GM12872 (cell line): ENCODE results near the gene WDR88.

Source experiments
- CTCF ChIP-seq: IDR thresholded peaks from 3 replicates; pipeline ENCODE4 v1.5.1; 2011; ENCODE audit warnings: low read depth, mild to moderate bottlenecking, low read length, moderate library complexity; ENCODE audit not compliant: insufficient read depth

Gene WDR88

GRCh38 chr19:33206261-33207039, 74.5 kb downstream of the WDR88 start:
- no peak for TF ChIP-seq CTCF

- no peak for TF ChIP-seq CTCF
These were observed 75.2 kb downstream of the WDR88 start for GRCh38 chr19:33207040-33207620.

GRCh38 chr19:33207903-33208302, 76.0 kb downstream of the WDR88 start:
- no peak for TF ChIP-seq CTCF

- TF ChIP-seq CTCF: no peak
These were observed 76.5 kb downstream of the WDR88 start for GRCh38 chr19:33208371-33208895.

GRCh38 chr19:33208904-33209849, 77.3 kb downstream of the WDR88 start:
- no peak for TF ChIP-seq CTCF

GRCh38 chr19:33210266-33210940, 78.5 kb downstream of the WDR88 start:
- no peak for TF ChIP-seq CTCF
